Neural cell (in vitro differentiated cells): ENCODE measurements around the gene ENDOV. TPM values are rescaled to one million over a fixed set of nuclear protein-coding genes. Genes with fewer than 3 reads are reported as not detected.

Experiments used
- H2AFZ ChIP-seq: fragments of 200-600, 300-800 bp; sonication (generic), shearing (Covaris generic); 2 replicates; pipeline ENCODE4 v1.6.0; 2014; ENCODE audit warnings: low read depth, mild to moderate bottlenecking, antibody characterized with exemption, low read length, moderate library complexity
- H3F3A ChIP-seq: fragments of 200-600 bp; shearing (Covaris generic); 2 replicates; pipeline ENCODE4 v1.6.1; 2016; ENCODE audit warnings: mild to moderate bottlenecking, moderate library complexity, mixed read lengths, antibody characterized with exemption, low read length; ENCODE audit not compliant: insufficient read depth, poor library complexity, severe bottlenecking
- H3K27ac ChIP-seq: fragments of 200-600, 300-800 bp; sonication (generic), shearing (Covaris generic); 2 replicates; pipeline ENCODE4 v1.5.1; 2014; ENCODE audit warnings: mild to moderate bottlenecking, low read length, moderate library complexity
- H3K27me3 ChIP-seq: fragments of 300-800, 200-600 bp; sonication (generic), shearing (Covaris generic); 2 replicates; pipeline ENCODE4 v1.6.0; 2014; ENCODE audit warnings: mild to moderate bottlenecking, low read depth, low read length, moderate library complexity; ENCODE audit not compliant: insufficient read depth
- H3K36me3 ChIP-seq: fragments of 300-800, 200-600 bp; sonication (generic), shearing (Covaris generic); 2 replicates; pipeline ENCODE4 v1.5.1; 2014; ENCODE audit warnings: mild to moderate bottlenecking, antibody characterized with exemption, low read length, moderate library complexity; ENCODE audit not compliant: insufficient read depth
- H3K4me2 ChIP-seq: fragments of 300-800, 200-600 bp; sonication (generic), shearing (Covaris generic); 2 replicates; pipeline ENCODE4 v1.6.0; 2014; ENCODE audit warnings: mild to moderate bottlenecking, low read length
- H3K4me3 ChIP-seq: fragments of 300-800, 200-600 bp; sonication (generic), shearing (Covaris generic); 2 replicates; pipeline ENCODE4 v1.5.1; 2014; ENCODE audit warnings: mild to moderate bottlenecking, low read length, moderate library complexity
- H3K79me2 ChIP-seq: fragments of 200-600 bp; shearing (Covaris generic); replicated peaks from 2 replicates; pipeline ENCODE4 v1.6.0; 2014; ENCODE audit warnings: mild to moderate bottlenecking, low read length, moderate library complexity; ENCODE audit not compliant: insufficient read depth
- H3K9ac ChIP-seq: fragments of 300-800, 200-600 bp; sonication (generic), shearing (Covaris generic); 2 replicates; pipeline ENCODE4 v1.6.1; 2016; ENCODE audit warnings: mild to moderate bottlenecking, low read length, mixed read lengths
- H3K9me2 ChIP-seq: fragments of 200-600 bp; shearing (Covaris generic); 2 replicates; pipeline ENCODE4 v1.6.1; 2016; ENCODE audit warnings: mild to moderate bottlenecking, low read length, mixed read lengths; ENCODE audit not compliant: insufficient read depth
- H3K9me3 ChIP-seq: fragments of 200-600, 300-800 bp; sonication (generic), shearing (Covaris generic); 2 replicates; pipeline ENCODE4 v1.6.1; 2016; ENCODE audit warnings: mild to moderate bottlenecking, mixed run types, low read length, moderate library complexity, mixed read lengths
- H4K20me1 ChIP-seq: fragments of 200-600 bp; shearing (Covaris generic); 2 replicates; pipeline ENCODE4 v1.6.1; 2016; ENCODE audit warnings: mild to moderate bottlenecking, mixed run types; ENCODE audit not compliant: insufficient read depth
- EP300 ChIP-seq: fragments of 450-650 bp; conservative IDR thresholded peaks from 2 replicates; pipeline ENCODE4 v1.6.1; 2014; ENCODE audit warnings: antibody characterized with exemption, mild to moderate bottlenecking, moderate library complexity; ENCODE audit not compliant: poor library complexity, severe bottlenecking
- EZH2 ChIP-seq: fragments of 200-600, 300-800 bp; shearing (Covaris generic), sonication (generic); IDR thresholded peaks from 2 replicates; pipeline ENCODE4 v1.6.1; 2014; ENCODE audit warnings: antibody characterized with exemption, low read length, borderline replicate concordance, mild to moderate bottlenecking; ENCODE audit not compliant: insufficient read depth, poor library complexity, severe bottlenecking
- MXI1 ChIP-seq: fragments of 450-650 bp; conservative IDR thresholded peaks from 2 replicates; pipeline ENCODE4 v1.6.1; 2014; ENCODE audit warnings: antibody characterized with exemption, mild to moderate bottlenecking; ENCODE audit not compliant: poor library complexity, severe bottlenecking
- POLR2AphosphoS5 ChIP-seq: IDR thresholded peaks from 2 replicates; pipeline ENCODE4 v1.6.1; 2012
- RAD21 ChIP-seq: fragments of 450-650 bp; conservative IDR thresholded peaks from 2 replicates; pipeline ENCODE4 v1.6.1; 2014; ENCODE audit warnings: antibody characterized with exemption, mild to moderate bottlenecking, moderate library complexity
- SMC3 ChIP-seq: fragments of 450-650 bp; conservative IDR thresholded peaks from 2 replicates; pipeline ENCODE4 v1.6.1; 2014; ENCODE audit warnings: antibody characterized with exemption, mild to moderate bottlenecking, moderate library complexity; ENCODE audit not compliant: poor library complexity
- TAF1 ChIP-seq: IDR thresholded peaks from 2 replicates; pipeline ENCODE4 v1.6.1; 2012; ENCODE audit warnings: low read depth
- polyA plus RNA-seq: library from polyadenylated mRNA; depleted of rRNA; stranded (reverse); fragments of >200 nt; gene quantifications from 2 replicates; pipeline ENCODE4 v1.2.3, GENCODE V29; 2014
- TF ChIP-seq, protein P1 (sequence below): IDR thresholded peaks from 2 replicates; pipeline ENCODE4 v1.6.1; 2012; ENCODE audit warnings: borderline replicate concordance
- TF ChIP-seq, protein P2 (sequence below): fragments of 450-650 bp; IDR thresholded peaks from 2 replicates; pipeline ENCODE4 v1.5.1; 2014; ENCODE audit warnings: antibody characterized with exemption, mild to moderate bottlenecking, moderate library complexity; ENCODE audit not compliant: poor library complexity, severe bottlenecking

ENDOV gene
- polyA plus RNA-seq, 1 donor from 2014 or later, result 31.2 TPM

DNA sequence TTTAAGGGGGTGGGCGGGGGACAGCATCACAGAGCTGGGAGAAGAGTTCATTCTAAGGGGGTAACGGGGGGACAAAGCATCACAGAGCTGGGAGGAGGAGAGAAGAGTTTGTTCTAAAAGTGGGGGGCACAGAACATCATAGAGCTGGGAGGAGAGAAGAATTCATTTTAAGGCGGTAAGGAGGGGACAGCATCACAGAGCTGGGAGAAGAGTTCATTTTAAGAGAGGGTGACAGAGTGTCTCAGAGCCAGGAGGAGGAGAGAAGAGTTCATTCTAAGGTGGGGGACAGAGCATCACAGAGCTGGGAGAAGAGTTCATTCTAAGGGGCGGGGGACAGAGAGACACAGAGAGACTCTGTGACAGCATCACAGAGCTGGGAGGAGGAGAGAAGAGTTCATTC lies 27.8 kb downstream of the ENDOV start:
- no peak overlapping the region for H3K9ac ChIP-seq
- H3K36me3 ChIP-seq, result no peaks in the 10 kb centered on the region
- H3K9me2 ChIP-seq, result no peaks in the 10 kb centered on the region
- H3K9me3 ChIP-seq, result no peaks in the 10 kb centered on the region
- H2AFZ ChIP-seq, result no peak overlapping the region
- H3K4me3 ChIP-seq, result no peak overlapping the region
- no peaks in the 10 kb centered on the region for H3K27me3 ChIP-seq
- no peak overlapping the region for H3K4me2 ChIP-seq
- H3K79me2 ChIP-seq, result no peaks in the 10 kb centered on the region
- H3F3A ChIP-seq, result no peaks in the 10 kb centered on the region
- no peak overlapping the region for H3K27ac ChIP-seq
- TF ChIP-seq MXI1 (no peak), TAF1 (no peak), RAD21 (no peak), SMC3 (no peak), EZH2 (no peak), EP300 (no peak), POLR2AphosphoS5 (no peak)
- TF ChIP-seq, protein P1, sequence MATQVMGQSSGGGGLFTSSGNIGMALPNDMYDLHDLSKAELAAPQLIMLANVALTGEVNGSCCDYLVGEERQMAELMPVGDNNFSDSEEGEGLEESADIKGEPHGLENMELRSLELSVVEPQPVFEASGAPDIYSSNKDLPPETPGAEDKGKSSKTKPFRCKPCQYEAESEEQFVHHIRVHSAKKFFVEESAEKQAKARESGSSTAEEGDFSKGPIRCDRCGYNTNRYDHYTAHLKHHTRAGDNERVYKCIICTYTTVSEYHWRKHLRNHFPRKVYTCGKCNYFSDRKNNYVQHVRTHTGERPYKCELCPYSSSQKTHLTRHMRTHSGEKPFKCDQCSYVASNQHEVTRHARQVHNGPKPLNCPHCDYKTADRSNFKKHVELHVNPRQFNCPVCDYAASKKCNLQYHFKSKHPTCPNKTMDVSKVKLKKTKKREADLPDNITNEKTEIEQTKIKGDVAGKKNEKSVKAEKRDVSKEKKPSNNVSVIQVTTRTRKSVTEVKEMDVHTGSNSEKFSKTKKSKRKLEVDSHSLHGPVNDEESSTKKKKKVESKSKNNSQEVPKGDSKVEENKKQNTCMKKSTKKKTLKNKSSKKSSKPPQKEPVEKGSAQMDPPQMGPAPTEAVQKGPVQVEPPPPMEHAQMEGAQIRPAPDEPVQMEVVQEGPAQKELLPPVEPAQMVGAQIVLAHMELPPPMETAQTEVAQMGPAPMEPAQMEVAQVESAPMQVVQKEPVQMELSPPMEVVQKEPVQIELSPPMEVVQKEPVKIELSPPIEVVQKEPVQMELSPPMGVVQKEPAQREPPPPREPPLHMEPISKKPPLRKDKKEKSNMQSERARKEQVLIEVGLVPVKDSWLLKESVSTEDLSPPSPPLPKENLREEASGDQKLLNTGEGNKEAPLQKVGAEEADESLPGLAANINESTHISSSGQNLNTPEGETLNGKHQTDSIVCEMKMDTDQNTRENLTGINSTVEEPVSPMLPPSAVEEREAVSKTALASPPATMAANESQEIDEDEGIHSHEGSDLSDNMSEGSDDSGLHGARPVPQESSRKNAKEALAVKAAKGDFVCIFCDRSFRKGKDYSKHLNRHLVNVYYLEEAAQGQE, result no peak
- TF ChIP-seq, protein P2, sequence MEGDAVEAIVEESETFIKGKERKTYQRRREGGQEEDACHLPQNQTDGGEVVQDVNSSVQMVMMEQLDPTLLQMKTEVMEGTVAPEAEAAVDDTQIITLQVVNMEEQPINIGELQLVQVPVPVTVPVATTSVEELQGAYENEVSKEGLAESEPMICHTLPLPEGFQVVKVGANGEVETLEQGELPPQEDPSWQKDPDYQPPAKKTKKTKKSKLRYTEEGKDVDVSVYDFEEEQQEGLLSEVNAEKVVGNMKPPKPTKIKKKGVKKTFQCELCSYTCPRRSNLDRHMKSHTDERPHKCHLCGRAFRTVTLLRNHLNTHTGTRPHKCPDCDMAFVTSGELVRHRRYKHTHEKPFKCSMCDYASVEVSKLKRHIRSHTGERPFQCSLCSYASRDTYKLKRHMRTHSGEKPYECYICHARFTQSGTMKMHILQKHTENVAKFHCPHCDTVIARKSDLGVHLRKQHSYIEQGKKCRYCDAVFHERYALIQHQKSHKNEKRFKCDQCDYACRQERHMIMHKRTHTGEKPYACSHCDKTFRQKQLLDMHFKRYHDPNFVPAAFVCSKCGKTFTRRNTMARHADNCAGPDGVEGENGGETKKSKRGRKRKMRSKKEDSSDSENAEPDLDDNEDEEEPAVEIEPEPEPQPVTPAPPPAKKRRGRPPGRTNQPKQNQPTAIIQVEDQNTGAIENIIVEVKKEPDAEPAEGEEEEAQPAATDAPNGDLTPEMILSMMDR, result no peak
- no peaks in the 10 kb centered on the region for H4K20me1 ChIP-seq

DNA sequence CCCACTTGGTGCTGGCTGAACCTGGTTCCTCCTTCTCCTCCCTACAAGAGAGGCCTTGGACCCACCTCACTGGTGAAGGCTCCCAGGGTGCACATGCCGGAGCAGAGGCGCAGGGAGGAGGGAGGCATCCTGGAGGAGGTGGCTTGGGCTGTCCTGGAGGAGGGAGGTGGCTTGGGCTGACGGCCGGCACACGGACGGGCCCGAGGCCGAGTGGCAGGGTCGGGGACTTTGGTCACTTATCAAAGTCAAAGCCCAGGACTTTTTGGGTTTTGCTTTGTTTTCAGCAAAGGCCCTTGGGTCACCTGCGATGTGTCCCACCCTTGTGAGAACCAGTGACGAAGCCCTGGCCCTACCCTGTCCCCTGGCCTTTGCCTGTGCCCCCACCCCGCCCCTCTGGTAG lies 28.5 kb downstream of the ENDOV start:
- H3K27ac ChIP-seq, result no peak overlapping the region
- no peaks in the 10 kb centered on the region for H3K27me3 ChIP-seq
- no peaks in the 10 kb centered on the region for H3K79me2 ChIP-seq
- H3K4me3 ChIP-seq, result no peak overlapping the region
- H4K20me1 ChIP-seq, result no peaks in the 10 kb centered on the region
- no peak overlapping the region for H2AFZ ChIP-seq
- no peaks in the 10 kb centered on the region for H3K36me3 ChIP-seq
- H3K9me2 ChIP-seq, result no peaks in the 10 kb centered on the region
- no peaks in the 10 kb centered on the region for H3K9me3 ChIP-seq
- TF ChIP-seq, protein P1, result no peak
- no peak for TF ChIP-seq POLR2AphosphoS5
- H3F3A ChIP-seq, result no peaks in the 10 kb centered on the region
- H3K9ac ChIP-seq, result no peak overlapping the region
- no peak overlapping the region for H3K4me2 ChIP-seq
